ENCODE results near the gene SDHC.

DNA sequence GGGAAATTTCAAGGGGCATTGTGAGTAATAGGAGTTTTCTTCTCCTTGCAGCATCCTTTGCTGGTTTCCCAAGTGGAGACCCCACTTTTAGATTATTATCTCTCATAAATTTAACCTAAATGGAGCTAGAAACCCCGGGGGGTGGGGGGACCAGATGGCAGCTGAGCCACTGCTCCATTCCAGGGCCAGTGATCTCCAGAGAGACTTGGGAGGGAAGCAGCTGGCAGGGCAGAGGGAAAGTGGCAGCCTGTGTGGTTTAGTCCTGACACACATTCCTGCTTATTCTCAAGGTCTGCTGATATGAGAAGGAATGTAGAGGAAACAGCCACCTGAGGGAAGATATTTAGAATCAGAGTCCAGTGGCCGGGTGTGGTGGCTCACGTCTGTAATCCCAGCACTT is 39.3 kb upstream of the SDHC start:
- TF ChIP-seq, protein P1, sequence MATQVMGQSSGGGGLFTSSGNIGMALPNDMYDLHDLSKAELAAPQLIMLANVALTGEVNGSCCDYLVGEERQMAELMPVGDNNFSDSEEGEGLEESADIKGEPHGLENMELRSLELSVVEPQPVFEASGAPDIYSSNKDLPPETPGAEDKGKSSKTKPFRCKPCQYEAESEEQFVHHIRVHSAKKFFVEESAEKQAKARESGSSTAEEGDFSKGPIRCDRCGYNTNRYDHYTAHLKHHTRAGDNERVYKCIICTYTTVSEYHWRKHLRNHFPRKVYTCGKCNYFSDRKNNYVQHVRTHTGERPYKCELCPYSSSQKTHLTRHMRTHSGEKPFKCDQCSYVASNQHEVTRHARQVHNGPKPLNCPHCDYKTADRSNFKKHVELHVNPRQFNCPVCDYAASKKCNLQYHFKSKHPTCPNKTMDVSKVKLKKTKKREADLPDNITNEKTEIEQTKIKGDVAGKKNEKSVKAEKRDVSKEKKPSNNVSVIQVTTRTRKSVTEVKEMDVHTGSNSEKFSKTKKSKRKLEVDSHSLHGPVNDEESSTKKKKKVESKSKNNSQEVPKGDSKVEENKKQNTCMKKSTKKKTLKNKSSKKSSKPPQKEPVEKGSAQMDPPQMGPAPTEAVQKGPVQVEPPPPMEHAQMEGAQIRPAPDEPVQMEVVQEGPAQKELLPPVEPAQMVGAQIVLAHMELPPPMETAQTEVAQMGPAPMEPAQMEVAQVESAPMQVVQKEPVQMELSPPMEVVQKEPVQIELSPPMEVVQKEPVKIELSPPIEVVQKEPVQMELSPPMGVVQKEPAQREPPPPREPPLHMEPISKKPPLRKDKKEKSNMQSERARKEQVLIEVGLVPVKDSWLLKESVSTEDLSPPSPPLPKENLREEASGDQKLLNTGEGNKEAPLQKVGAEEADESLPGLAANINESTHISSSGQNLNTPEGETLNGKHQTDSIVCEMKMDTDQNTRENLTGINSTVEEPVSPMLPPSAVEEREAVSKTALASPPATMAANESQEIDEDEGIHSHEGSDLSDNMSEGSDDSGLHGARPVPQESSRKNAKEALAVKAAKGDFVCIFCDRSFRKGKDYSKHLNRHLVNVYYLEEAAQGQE (IDR thresholded peaks at IDR 0.05; ENCODE audit: low read depth, low read length) = no peak
- TF ChIP-seq RAD21 (IDR thresholded peaks at IDR 0.05; ENCODE audit: low read length) = no peak
- no peak for TF ChIP-seq POLR2AphosphoS5 (IDR thresholded peaks at IDR 0.05; ENCODE audit: low read depth, low read length)
- TF ChIP-seq SMC3 (IDR thresholded peaks at IDR 0.05; ENCODE audit: low read depth, low read length) = no peak
- TF ChIP-seq, protein P2, sequence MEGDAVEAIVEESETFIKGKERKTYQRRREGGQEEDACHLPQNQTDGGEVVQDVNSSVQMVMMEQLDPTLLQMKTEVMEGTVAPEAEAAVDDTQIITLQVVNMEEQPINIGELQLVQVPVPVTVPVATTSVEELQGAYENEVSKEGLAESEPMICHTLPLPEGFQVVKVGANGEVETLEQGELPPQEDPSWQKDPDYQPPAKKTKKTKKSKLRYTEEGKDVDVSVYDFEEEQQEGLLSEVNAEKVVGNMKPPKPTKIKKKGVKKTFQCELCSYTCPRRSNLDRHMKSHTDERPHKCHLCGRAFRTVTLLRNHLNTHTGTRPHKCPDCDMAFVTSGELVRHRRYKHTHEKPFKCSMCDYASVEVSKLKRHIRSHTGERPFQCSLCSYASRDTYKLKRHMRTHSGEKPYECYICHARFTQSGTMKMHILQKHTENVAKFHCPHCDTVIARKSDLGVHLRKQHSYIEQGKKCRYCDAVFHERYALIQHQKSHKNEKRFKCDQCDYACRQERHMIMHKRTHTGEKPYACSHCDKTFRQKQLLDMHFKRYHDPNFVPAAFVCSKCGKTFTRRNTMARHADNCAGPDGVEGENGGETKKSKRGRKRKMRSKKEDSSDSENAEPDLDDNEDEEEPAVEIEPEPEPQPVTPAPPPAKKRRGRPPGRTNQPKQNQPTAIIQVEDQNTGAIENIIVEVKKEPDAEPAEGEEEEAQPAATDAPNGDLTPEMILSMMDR (IDR thresholded peaks at IDR 0.05) = no peak
- TF ChIP-seq YY1 (IDR thresholded peaks at IDR 0.05; ENCODE audit: low read depth) = no peak
- no peak for TF ChIP-seq SIN3A (IDR thresholded peaks at IDR 0.05; ENCODE audit: borderline replicate concordance, low read depth, low read length)

Data from SK-N-SH (cell line).